DMS 273 (cell line): ENCODE results near the gene CCDC106.

Source experiments
- DNase-seq: peaks from one replicate; lab custom pipeline; 2025; ENCODE audit not compliant: unreplicated experiment; lab: John Stamatoyannopoulos, UW

The CCDC106 gene

GRCh38 chr19:55650126-55650557 is 2.1 kb downstream of the CCDC106 start:
- DNase-seq: no peak

GRCh38 chr19:55650602-55651230 is 2.7 kb downstream of the CCDC106 start:
- DNase-seq: no peak

- DNase-seq: no peak
Measured at GRCh38 chr19:55651236-55651635, 3.2 kb downstream of the CCDC106 start.

- no peak for DNase-seq
Measured at GRCh38 chr19:55652311-55653128, 4.5 kb downstream of the CCDC106 start.

- DNase-seq: peak; percentile 99
Measured at GRCh38 chr19:55653651-55654322, 5.8 kb downstream of the CCDC106 start.

GRCh38 chr19:55654323-55654867 is 6.4 kb downstream of the CCDC106 start:
- DNase-seq: peak; percentile 100

GRCh38 chr19:55654868-55655647 is 7.0 kb downstream of the CCDC106 start, which contains the start of gene U2AF2:
U2AF2 (plus strand) TSS chr19:55655035; CDS start chr19:55655105, 70 bp downstream.
- DNase-seq: peak; percentile 98

GRCh38 chr19:55655648-55656040 is 7.6 kb downstream of the CCDC106 start:
- no peak for DNase-seq

- DNase-seq: peak; percentile 42
Measured at GRCh38 chr19:55656552-55656951, 8.5 kb downstream of the CCDC106 start.

- peak; percentile 50 for DNase-seq
Measured at GRCh38 chr19:55656988-55657747, 9.2 kb downstream of the CCDC106 start.

- no peak for DNase-seq
Measured at GRCh38 chr19:55658846-55659459, 10.9 kb downstream of the CCDC106 start.

GRCh38 chr19:55659822-55660221 is 11.8 kb downstream of the CCDC106 start:
- DNase-seq: no peak

GRCh38 chr19:55660404-55660803 is 12.4 kb downstream of the CCDC106 start:
- DNase-seq: no peak

- DNase-seq: no peak
Measured at GRCh38 chr19:55660991-55661390, 13.0 kb downstream of the CCDC106 start.

GRCh38 chr19:55661826-55662225 is 13.8 kb downstream of the CCDC106 start:
- DNase-seq: no peak

- no peak for DNase-seq
Measured at GRCh38 chr19:55663846-55664536, 16.0 kb downstream of the CCDC106 start.

- DNase-seq: no peak
Measured at GRCh38 chr19:55666343-55667005, 18.5 kb downstream of the CCDC106 start.

- no peak for DNase-seq
Measured at GRCh38 chr19:55667006-55667381, 19.0 kb downstream of the CCDC106 start.
